ENCODE data around the gene MTA3. TPM values are rescaled to one million over a fixed set of nuclear protein-coding genes. Genes with fewer than 3 reads are reported as not detected.

Gene MTA3
- polyA plus RNA-seq, 3 donors, result 2.0 to 4.5 (median 2.2) TPM

DNA sequence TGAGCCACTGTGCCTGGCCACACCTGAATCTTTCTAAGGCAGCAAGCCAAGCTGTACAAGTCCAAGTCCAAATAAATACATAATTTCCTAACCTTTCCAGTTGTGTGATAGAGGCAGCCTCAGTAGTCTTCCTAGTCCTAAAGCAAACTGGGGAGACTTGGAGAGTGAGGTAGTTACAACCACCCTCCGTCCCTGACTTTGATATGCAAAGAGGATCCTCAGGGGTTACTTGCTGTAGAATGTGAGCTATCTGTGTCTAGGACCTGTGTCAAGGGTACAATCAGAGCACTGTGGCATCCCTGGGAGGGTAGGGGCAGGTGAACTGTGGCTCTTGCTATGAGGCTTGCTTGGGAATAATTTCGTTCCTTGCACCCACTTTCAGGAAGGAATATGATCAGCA is 46.4 kb upstream of the MTA3 start:
- Histone ChIP-seq H2AFZ (ENCODE audit: insufficient read depth, low read depth, low read length, poor library complexity, severe bottlenecking) (no peak overlapping the region), H3K4me1 (ENCODE audit: control insufficient read depth in 1 of 2, insufficient read depth in 2 of 2, low read length in 2 of 2) (no peaks in the 10 kb centered on the region), H3K36me3 (replicated peaks in 1 of 2; ENCODE audit: control insufficient read depth in 1 of 2, insufficient read depth in 2 of 2, low read length in 2 of 2) (no peaks in the 10 kb centered on the region), H3K4me2 (replicated peaks; ENCODE audit: extremely low read depth, low read length, poor library complexity, severe bottlenecking) (no peak overlapping the region), H3K27ac (ENCODE audit: low read depth in 1 of 2, low read length in 2 of 2) (no peak overlapping the region), H3K79me2 (ENCODE audit: insufficient read depth, low read length) (no peaks in the 10 kb centered on the region), H3K9ac (ENCODE audit: insufficient read depth, low read length, poor library complexity, severe bottlenecking) (no peak overlapping the region), H3K27me3 (ENCODE audit: control insufficient read depth in 2 of 2, insufficient read depth in 2 of 2, low read length in 2 of 2) (no peaks in the 10 kb centered on the region), H3K9me3 (replicated peaks in 1 of 2; ENCODE audit: control insufficient read depth in 1 of 2, insufficient read depth in 1 of 2, low read length in 2 of 2) (no peaks in the 10 kb centered on the region), H3K4me3 (replicated peaks in 1 of 3; ENCODE audit: low read depth in 2 of 3, low read length in 3 of 3) (no peak overlapping the region), H4K20me1 (ENCODE audit: insufficient read depth, low read length) (no peaks in the 10 kb centered on the region)
- TF ChIP-seq, protein P1, sequence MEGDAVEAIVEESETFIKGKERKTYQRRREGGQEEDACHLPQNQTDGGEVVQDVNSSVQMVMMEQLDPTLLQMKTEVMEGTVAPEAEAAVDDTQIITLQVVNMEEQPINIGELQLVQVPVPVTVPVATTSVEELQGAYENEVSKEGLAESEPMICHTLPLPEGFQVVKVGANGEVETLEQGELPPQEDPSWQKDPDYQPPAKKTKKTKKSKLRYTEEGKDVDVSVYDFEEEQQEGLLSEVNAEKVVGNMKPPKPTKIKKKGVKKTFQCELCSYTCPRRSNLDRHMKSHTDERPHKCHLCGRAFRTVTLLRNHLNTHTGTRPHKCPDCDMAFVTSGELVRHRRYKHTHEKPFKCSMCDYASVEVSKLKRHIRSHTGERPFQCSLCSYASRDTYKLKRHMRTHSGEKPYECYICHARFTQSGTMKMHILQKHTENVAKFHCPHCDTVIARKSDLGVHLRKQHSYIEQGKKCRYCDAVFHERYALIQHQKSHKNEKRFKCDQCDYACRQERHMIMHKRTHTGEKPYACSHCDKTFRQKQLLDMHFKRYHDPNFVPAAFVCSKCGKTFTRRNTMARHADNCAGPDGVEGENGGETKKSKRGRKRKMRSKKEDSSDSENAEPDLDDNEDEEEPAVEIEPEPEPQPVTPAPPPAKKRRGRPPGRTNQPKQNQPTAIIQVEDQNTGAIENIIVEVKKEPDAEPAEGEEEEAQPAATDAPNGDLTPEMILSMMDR (IDR thresholded peaks at IDR 0.05), result no peak
- intact Hi-C loops (cut with micrococcal nuclease), result no loop called here
- Mint-ChIP-seq H3K36me3 (no peaks in the 10 kb centered on the region), H3K4me1 (no peaks in the 10 kb centered on the region), H3K4me3 (no peak overlapping the region), H3K27ac (peak overlapping the region in 1 of 7 donors; percentile 32), H3K9me3 (peaks cover 0 to 16% (median 6%) of the 10 kb centered on the region in 7 donors), H3K27me3 (ENCODE audit: low read depth in 3 of 3) (peaks cover 0 to 7% (median 5%) of the 10 kb centered on the region in 3 donors)
- no peak for DNase-seq
- WGBS (ENCODE audit: insufficient coverage), result 75% methylated on average over 1 of the region's 2 CpGs

DNA sequence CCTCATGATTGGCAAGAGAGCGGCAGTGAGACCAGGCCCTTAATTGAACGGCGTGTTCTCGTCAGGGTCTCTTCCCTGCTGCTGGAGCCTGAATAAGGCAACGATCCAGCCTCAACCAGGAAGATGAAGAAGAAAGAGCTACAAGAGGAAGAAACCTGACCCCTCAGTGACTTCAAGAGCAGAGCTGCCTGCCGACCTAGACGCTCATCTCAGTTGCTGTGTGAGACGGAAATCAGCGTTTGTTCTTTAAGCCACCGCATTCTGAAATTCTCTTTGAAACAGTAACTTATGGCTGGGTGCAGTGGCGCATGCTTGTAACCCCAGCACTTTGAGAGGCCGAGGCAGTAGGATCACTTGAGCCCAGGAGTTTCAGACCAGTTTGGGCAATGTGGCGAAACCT is 45.1 kb upstream of the MTA3 start:
- Histone ChIP-seq H2AFZ (ENCODE audit: insufficient read depth, low read depth, low read length, poor library complexity, severe bottlenecking) (no peak overlapping the region), H3K27me3 (ENCODE audit: control insufficient read depth in 2 of 2, insufficient read depth in 2 of 2, low read length in 2 of 2) (no peaks in the 10 kb centered on the region), H3K27ac (ENCODE audit: low read depth in 1 of 2, low read length in 2 of 2) (no peak overlapping the region), H3K9me3 (replicated peaks in 1 of 2; ENCODE audit: control insufficient read depth in 1 of 2, insufficient read depth in 1 of 2, low read length in 2 of 2) (no peaks in the 10 kb centered on the region), H3K4me3 (replicated peaks in 1 of 3; ENCODE audit: low read depth in 2 of 3, low read length in 3 of 3) (no peak overlapping the region), H3K4me2 (replicated peaks; ENCODE audit: extremely low read depth, low read length, poor library complexity, severe bottlenecking) (no peak overlapping the region), H3K79me2 (ENCODE audit: insufficient read depth, low read length) (no peaks in the 10 kb centered on the region), H4K20me1 (ENCODE audit: insufficient read depth, low read length) (no peaks in the 10 kb centered on the region), H3K4me1 (ENCODE audit: control insufficient read depth in 1 of 2, insufficient read depth in 2 of 2, low read length in 2 of 2) (no peaks in the 10 kb centered on the region), H3K9ac (ENCODE audit: insufficient read depth, low read length, poor library complexity, severe bottlenecking) (no peak overlapping the region), H3K36me3 (replicated peaks in 1 of 2; ENCODE audit: control insufficient read depth in 1 of 2, insufficient read depth in 2 of 2, low read length in 2 of 2) (no peaks in the 10 kb centered on the region)
- Mint-ChIP-seq H3K9me3 (peaks cover 0 to 17% (median 6%) of the 10 kb centered on the region in 7 donors), H3K4me1 (no peaks in the 10 kb centered on the region), H3K4me3 (no peak overlapping the region), H3K36me3 (no peaks in the 10 kb centered on the region), H3K27ac (no peak overlapping the region), H3K27me3 (ENCODE audit: low read depth in 3 of 3) (peaks cover 2 to 6% (median 3%) of the 10 kb centered on the region in 3 donors)
- intact Hi-C loops (cut with micrococcal nuclease), result no loop called here
- TF ChIP-seq, protein P1 (IDR thresholded peaks at IDR 0.05), result no peak
- DNase-seq, result no peak
- 72% methylated on average over 9 of the region's 13 CpGs for WGBS (ENCODE audit: insufficient coverage)
